ENCODE data around the gene PRKN.

PRKN gene

DNA sequence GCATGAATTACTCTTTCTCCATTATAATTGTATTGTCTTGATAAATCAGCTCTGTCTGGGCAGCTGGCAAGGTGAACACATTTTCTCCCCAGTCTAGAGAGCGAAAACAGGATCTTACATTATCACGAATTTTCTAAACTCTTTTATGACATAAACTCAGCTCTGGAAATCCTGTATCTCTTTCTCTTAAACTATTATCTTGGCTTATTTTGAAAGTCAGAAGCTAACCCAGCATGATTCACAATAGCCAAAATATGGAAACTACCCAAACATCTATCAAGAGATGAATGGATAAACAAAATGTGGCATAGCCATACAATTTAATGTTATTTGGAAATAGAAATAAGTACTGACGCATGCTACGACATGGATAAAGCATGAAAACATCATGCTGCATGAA, 1427.8 kb downstream of the PRKN start:
- DNase-seq (ENCODE audit: low read depth in 3 of 3, low spot score in 1 of 3) = no peak

Measured in stimulated activated CD4-positive, alpha-beta T cell treated with anti-CD3 and anti-CD28 coated beads, TNF-alpha, amount 100 ng/mL, for 1 hour (primary cell).